ENCODE data around the gene FANCI. TPM values are rescaled to one million over a fixed set of nuclear protein-coding genes. Genes with fewer than 3 reads are reported as not detected.

FANCI gene
- total and polyA plus RNA-seq, 4 donors, result 3.2 to 11.9 (median 6.3) TPM

DNA sequence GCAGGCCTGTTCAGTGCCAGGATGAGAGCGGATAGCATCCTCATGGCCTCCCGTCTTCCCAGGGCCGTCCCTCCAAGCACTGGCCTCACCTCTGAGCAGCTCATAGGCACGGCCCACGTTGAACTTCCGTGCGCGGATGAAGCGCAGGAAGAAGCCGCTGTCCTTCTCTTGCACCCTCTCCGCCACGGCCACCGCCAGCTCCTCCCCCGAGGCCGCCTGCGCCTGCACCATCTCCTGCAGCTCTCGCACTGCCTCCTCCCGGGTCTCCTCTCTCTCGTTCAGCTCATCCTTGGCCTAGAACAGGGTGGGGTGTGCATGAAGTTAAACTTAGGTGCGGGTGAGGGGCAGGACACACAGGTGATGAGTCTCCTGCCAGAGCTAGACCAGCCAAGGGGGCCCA, 26.7 kb upstream of the FANCI start:
- 90 to 94% methylated on average over 20 of the region's 20 CpGs for WGBS, 2 donors
- H3K27ac ChIP-seq (ENCODE audit: low read depth in 1 of 2, low read length in 1 of 2), result no peak overlapping the region
- no peaks in the 10 kb centered on the region for H3K4me1 ChIP-seq (ENCODE audit: control insufficient read depth in 5 of 5, insufficient read depth in 5 of 5, low read length in 5 of 5)
- TF ChIP-seq, protein P1, sequence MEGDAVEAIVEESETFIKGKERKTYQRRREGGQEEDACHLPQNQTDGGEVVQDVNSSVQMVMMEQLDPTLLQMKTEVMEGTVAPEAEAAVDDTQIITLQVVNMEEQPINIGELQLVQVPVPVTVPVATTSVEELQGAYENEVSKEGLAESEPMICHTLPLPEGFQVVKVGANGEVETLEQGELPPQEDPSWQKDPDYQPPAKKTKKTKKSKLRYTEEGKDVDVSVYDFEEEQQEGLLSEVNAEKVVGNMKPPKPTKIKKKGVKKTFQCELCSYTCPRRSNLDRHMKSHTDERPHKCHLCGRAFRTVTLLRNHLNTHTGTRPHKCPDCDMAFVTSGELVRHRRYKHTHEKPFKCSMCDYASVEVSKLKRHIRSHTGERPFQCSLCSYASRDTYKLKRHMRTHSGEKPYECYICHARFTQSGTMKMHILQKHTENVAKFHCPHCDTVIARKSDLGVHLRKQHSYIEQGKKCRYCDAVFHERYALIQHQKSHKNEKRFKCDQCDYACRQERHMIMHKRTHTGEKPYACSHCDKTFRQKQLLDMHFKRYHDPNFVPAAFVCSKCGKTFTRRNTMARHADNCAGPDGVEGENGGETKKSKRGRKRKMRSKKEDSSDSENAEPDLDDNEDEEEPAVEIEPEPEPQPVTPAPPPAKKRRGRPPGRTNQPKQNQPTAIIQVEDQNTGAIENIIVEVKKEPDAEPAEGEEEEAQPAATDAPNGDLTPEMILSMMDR (IDR thresholded peaks at IDR 0.05; ENCODE audit: control extremely low read depth, extremely low read depth), result no peak
- no peak for DNase-seq
- no peak overlapping the region for H3K4me3 ChIP-seq
- H3K36me3 ChIP-seq (ENCODE audit: control insufficient read depth in 4 of 4, insufficient read depth in 4 of 4, low read length in 4 of 4), result no peaks in the 10 kb centered on the region
- H3K9me3 ChIP-seq (ENCODE audit: control insufficient read depth in 4 of 4, insufficient read depth in 3 of 4, low read length in 3 of 4), result no peaks in the 10 kb centered on the region
- ATAC-seq (ENCODE audit: insufficient read depth, low FRiP score), result no peak
- H3K9ac ChIP-seq (ENCODE audit: insufficient read depth in 1 of 2, low read length in 2 of 2), result no peak overlapping the region
- no peaks in the 10 kb centered on the region for H3K27me3 ChIP-seq (ENCODE audit: control insufficient read depth in 3 of 3, insufficient read depth in 3 of 3, low read length in 2 of 3)

DNA sequence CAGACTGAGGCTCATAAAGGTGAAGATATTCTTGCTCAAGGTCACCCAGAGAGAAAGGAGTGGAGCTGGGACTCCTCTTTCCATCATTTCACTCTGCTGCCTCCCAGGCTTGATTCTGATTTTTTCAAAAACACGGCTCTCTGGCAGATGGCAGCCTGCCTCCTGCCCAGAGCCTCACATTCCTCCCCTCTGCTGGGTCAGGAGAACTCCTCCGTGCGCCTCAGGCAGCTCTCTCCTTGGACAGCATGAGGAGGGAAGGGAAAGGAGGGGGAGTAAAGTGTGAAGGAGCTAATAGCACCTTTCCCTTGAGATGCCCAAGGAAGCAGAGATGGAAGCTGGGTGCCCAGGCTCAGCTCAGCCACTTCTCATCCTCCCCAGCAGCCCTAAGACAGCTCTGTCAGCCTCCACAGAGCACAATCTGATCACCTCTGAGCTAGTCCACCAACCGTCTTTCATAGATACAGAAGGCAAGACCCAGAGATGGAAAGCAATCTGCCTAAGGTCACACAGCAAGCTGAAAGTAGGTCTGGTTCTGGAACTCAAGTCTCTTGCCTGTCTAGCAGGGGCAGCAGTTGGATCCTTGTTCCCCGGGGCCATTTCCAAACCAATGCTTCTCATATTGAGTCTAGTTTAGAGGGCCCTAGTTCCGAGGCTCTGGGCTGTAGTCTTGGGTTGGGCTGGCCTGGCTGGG, 25.9 kb upstream of the FANCI start:
- TF ChIP-seq, protein P1 (IDR thresholded peaks at IDR 0.05; ENCODE audit: control extremely low read depth, extremely low read depth), result no peak
- Histone ChIP-seq H3K9ac (ENCODE audit: insufficient read depth in 1 of 2, low read length in 2 of 2) (no peak overlapping the region), H3K9me3 (ENCODE audit: control insufficient read depth in 4 of 4, insufficient read depth in 3 of 4, low read length in 3 of 4) (no peaks in the 10 kb centered on the region), H3K36me3 (ENCODE audit: control insufficient read depth in 4 of 4, insufficient read depth in 4 of 4, low read length in 4 of 4) (no peaks in the 10 kb centered on the region), H3K4me3 (no peak overlapping the region), H3K4me1 (ENCODE audit: control insufficient read depth in 5 of 5, insufficient read depth in 5 of 5, low read length in 5 of 5) (no peaks in the 10 kb centered on the region), H3K27me3 (ENCODE audit: control insufficient read depth in 3 of 3, insufficient read depth in 3 of 3, low read length in 2 of 3) (no peaks in the 10 kb centered on the region), H3K27ac (ENCODE audit: low read depth in 1 of 2, low read length in 1 of 2) (no peak overlapping the region)
- WGBS, 2 donors, result 76 to 80% methylated on average over 6 of the region's 6 CpGs
- DNase-seq, result no peak
- ATAC-seq (ENCODE audit: insufficient read depth, low FRiP score), result no peak

DNA sequence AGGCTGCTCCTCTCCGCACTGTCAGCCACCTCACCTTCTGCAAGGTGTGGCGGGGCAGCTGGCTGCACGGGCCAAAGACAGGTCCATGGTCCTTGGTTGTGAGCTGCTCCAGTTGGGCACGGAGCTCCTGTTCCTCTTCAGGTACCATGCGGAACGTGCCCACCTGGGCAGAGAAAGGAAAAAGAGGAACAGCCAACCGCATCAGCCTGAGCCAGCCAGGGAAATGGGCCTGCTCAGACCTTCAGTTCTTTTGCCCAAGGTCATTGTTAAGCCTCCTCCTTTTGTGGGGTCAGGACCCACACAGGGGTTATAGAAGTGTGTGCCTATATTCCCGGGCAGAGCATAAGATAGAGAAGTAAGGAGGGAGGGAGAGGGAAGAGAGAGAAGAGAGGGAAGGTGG, 25.2 kb upstream of the FANCI start:
- no peaks in the 10 kb centered on the region for H3K36me3 ChIP-seq (ENCODE audit: control insufficient read depth in 4 of 4, insufficient read depth in 4 of 4, low read length in 4 of 4)
- no peaks in the 10 kb centered on the region for H3K4me1 ChIP-seq (ENCODE audit: control insufficient read depth in 5 of 5, insufficient read depth in 5 of 5, low read length in 5 of 5)
- H3K4me3 ChIP-seq, result no peak overlapping the region
- 87 to 88% methylated on average over 8 of the region's 8 CpGs for WGBS, 2 donors
- H3K27me3 ChIP-seq (ENCODE audit: control insufficient read depth in 3 of 3, insufficient read depth in 3 of 3, low read length in 2 of 3), result no peaks in the 10 kb centered on the region
- no peak overlapping the region for H3K27ac ChIP-seq (ENCODE audit: low read depth in 1 of 2, low read length in 1 of 2)
- ATAC-seq (ENCODE audit: insufficient read depth, low FRiP score) (no peak), DNase-seq (no peak)
- H3K9ac ChIP-seq (ENCODE audit: insufficient read depth in 1 of 2, low read length in 2 of 2), result no peak overlapping the region
- TF ChIP-seq, protein P1 (IDR thresholded peaks at IDR 0.05; ENCODE audit: control extremely low read depth, extremely low read depth), result no peak
- no peaks in the 10 kb centered on the region for H3K9me3 ChIP-seq (ENCODE audit: control insufficient read depth in 4 of 4, insufficient read depth in 3 of 4, low read length in 3 of 4)

DNA sequence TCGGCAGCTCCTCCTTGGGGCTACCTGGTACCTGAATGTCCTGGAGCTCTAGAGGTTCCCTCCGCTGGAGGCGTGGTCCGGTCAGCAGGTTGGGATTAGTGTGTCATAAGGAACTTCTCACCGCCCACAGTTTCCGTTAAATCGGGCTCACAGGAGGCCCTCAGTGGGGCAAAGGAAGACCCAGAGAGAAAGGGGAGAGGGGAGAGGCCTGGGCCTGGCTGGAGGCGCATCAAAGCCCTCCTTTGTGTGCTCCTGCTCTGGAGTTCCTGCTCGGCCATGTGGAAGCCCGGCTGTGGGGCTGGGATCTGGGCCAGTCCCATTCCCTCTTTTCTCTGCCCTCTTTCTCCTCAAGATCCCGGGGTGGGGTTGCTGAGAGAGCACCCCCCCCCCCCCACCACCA, 22.2 kb upstream of the FANCI start, which contains the start of gene RLBP1:
Gene RLBP1, minus strand, starts transcription at position 37 of the 400 bp plus-strand sequence. CDS start 2,604 bp downstream, outside the sequence.
- Histone ChIP-seq H3K9me3 (ENCODE audit: control insufficient read depth in 4 of 4, insufficient read depth in 3 of 4, low read length in 3 of 4) (no peaks in the 10 kb centered on the region), H3K4me1 (ENCODE audit: control insufficient read depth in 5 of 5, insufficient read depth in 5 of 5, low read length in 5 of 5) (no peaks in the 10 kb centered on the region), H3K27ac (ENCODE audit: low read depth in 1 of 2, low read length in 1 of 2) (no peak within 1 kb of the TSS), H3K27me3 (ENCODE audit: control insufficient read depth in 3 of 3, insufficient read depth in 3 of 3, low read length in 2 of 3) (no peaks in the 10 kb centered on the region), H3K9ac (ENCODE audit: insufficient read depth in 1 of 2, low read length in 2 of 2) (no peak within 1 kb of the TSS), H3K36me3 (ENCODE audit: control insufficient read depth in 4 of 4, insufficient read depth in 4 of 4, low read length in 4 of 4) (no peaks in the 10 kb centered on the region), H3K4me3 (no peak within 1 kb of the TSS)
- TF ChIP-seq, protein P1 (IDR thresholded peaks at IDR 0.05; ENCODE audit: control extremely low read depth, extremely low read depth), result no peak
- 75 to 87% methylated on average over 10 to 11 of the region's 11 CpGs for WGBS, 2 donors
- DNase-seq (no peak), ATAC-seq (ENCODE audit: insufficient read depth, low FRiP score) (no peak)

Measured in lung (tissue), 12 donors.